ENCODE results near the gene CCNA2. TPM values are rescaled to one million over a fixed set of nuclear protein-coding genes. Genes with fewer than 3 reads are reported as not detected.
A peak's percentile ranks its signal among the peaks of the same experiment; 100 is the strongest.

Gene CCNA2
- total RNA-seq, 2 experiments from 2014 or later, result 149 to 162 TPM

DNA sequence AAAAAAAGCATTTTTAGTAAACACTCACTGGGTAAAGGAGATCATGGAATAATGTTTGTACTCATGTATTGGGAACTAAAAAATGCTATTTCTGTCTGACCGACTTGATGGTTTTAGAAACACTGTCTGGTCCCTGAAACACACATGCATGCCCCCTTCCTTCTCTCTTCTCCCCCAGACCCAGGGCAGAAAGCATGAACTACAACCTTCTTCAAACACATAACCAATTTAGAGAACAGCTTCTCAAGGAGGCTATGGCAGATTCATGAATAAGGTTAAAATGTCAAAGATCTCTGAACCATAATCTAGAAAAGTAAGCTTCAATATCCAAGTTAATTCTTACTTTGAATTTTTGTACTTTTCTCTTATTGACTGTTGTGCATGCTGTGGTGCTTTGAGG lies 6.0 kb downstream of the CCNA2 start:
- Histone ChIP-seq H3K27ac (ENCODE audit: low read depth, low read length, poor library complexity, severe bottlenecking) (no peak overlapping the region), H3K79me2 (ENCODE audit: insufficient read depth, low read depth, low read length) (peaks cover 91% of the 10 kb centered on the region), H3K9me3 (ENCODE audit: low read length) (no peaks in the 10 kb centered on the region), H2AFZ (ENCODE audit: low read length) (no peak overlapping the region), H3K4me1 (ENCODE audit: insufficient read depth, low read length, poor library complexity, severe bottlenecking) (peaks cover 55% of the 10 kb centered on the region), H3K4me3 (ENCODE audit: low read depth, low read length, poor library complexity, severe bottlenecking) (no peak overlapping the region), H3K36me3 (ENCODE audit: insufficient read depth, low read length) (peaks cover 99% of the 10 kb centered on the region), H4K20me1 (ENCODE audit: insufficient read depth, low read length) (peaks cover 63% of the 10 kb centered on the region), H3K4me2 (ENCODE audit: low read length) (0 out of 2 replicates have a peak overlapping the region, but pooled peaks have one; percentile 9), H3K9me2 (ENCODE audit: insufficient read depth, low read length) (no peaks in the 10 kb centered on the region)
- TF ChIP-seq, protein P1, sequence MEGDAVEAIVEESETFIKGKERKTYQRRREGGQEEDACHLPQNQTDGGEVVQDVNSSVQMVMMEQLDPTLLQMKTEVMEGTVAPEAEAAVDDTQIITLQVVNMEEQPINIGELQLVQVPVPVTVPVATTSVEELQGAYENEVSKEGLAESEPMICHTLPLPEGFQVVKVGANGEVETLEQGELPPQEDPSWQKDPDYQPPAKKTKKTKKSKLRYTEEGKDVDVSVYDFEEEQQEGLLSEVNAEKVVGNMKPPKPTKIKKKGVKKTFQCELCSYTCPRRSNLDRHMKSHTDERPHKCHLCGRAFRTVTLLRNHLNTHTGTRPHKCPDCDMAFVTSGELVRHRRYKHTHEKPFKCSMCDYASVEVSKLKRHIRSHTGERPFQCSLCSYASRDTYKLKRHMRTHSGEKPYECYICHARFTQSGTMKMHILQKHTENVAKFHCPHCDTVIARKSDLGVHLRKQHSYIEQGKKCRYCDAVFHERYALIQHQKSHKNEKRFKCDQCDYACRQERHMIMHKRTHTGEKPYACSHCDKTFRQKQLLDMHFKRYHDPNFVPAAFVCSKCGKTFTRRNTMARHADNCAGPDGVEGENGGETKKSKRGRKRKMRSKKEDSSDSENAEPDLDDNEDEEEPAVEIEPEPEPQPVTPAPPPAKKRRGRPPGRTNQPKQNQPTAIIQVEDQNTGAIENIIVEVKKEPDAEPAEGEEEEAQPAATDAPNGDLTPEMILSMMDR (conservative IDR thresholded peaks at IDR 0.05; ENCODE audit: low read length), result no peak
- no peak for TF ChIP-seq EZH2phosphoT487 (IDR thresholded peaks at IDR 0.05; ENCODE audit: borderline replicate concordance, low read depth, low read length)
- no peak for DNase-seq (ENCODE audit: low spot score)
- CTCF ChIA-PET (ENCODE audit: unreplicated experiment), result no interaction called here
- POLR2A ChIA-PET, result interaction anchor here (0.9 kb wide), 1 partner anchor 16 kb away, joined by 3 read pairs; the partner anchor contains the start of gene EXOSC9
- intact Hi-C loops (cut with micrococcal nuclease; ENCODE audit: unreplicated experiment), result no loop called here
- no TSS peak for BruUV-seq (replicated peaks)

DNA sequence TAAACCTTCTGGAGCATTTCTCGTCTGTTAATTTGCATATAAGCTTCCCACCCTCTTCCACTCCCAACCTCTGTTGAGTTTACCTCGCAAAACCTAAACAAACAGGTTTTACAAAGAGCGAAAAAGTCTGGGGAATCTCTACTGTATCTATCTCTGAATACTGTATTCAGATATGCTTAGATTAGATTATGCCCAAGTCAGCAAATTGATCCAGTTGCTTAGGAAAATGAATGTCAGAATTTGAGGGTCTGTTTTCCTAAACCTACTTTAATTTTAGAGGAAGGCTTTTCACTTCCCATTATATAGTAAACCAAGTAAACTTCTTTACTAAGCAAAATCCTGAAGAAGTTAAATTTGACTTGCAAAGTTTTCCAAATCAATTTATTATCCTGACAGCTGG lies 6.7 kb downstream of the CCNA2 start:
- peaks cover 56% of the 10 kb centered on the region for H4K20me1 ChIP-seq (ENCODE audit: insufficient read depth, low read length)
- no peak overlapping the region for H3K27ac ChIP-seq (ENCODE audit: low read depth, low read length, poor library complexity, severe bottlenecking)
- no peak for DNase-seq (ENCODE audit: low spot score)
- intact Hi-C loops (cut with micrococcal nuclease; ENCODE audit: unreplicated experiment), result no loop called here
- ChIA-PET CTCF (ENCODE audit: unreplicated experiment) (no interaction called here), POLR2A (interaction anchor here (0.6 to 3.9 kb wide), 3 partner anchors 7 to 1566 kb away, joined by 3 to 16 read pairs (median 8); partner anchors contain the start of genes CCNA2 and EXOSC9)
- no peak overlapping the region for H2AFZ ChIP-seq (ENCODE audit: low read length)
- peaks cover 84% of the 10 kb centered on the region for H3K79me2 ChIP-seq (ENCODE audit: insufficient read depth, low read depth, low read length)
- no peaks in the 10 kb centered on the region for H3K9me3 ChIP-seq (ENCODE audit: low read length)
- peaks cover 51% of the 10 kb centered on the region for H3K4me1 ChIP-seq (ENCODE audit: insufficient read depth, low read length, poor library complexity, severe bottlenecking)
- TF ChIP-seq, protein P1 (conservative IDR thresholded peaks at IDR 0.05; ENCODE audit: low read length), result no peak
- TF ChIP-seq EZH2phosphoT487 (IDR thresholded peaks at IDR 0.05; ENCODE audit: borderline replicate concordance, low read depth, low read length), result no peak
- H3K4me3 ChIP-seq (ENCODE audit: low read depth, low read length, poor library complexity, severe bottlenecking), result no peak overlapping the region
- H3K36me3 ChIP-seq (ENCODE audit: insufficient read depth, low read length), result peaks cover 99% of the 10 kb centered on the region
- BruUV-seq (replicated peaks), result TSS peak; percentile 10
- H3K4me2 ChIP-seq (ENCODE audit: low read length), result no peak overlapping the region
- no peaks in the 10 kb centered on the region for H3K9me2 ChIP-seq (ENCODE audit: insufficient read depth, low read length)

DNA sequence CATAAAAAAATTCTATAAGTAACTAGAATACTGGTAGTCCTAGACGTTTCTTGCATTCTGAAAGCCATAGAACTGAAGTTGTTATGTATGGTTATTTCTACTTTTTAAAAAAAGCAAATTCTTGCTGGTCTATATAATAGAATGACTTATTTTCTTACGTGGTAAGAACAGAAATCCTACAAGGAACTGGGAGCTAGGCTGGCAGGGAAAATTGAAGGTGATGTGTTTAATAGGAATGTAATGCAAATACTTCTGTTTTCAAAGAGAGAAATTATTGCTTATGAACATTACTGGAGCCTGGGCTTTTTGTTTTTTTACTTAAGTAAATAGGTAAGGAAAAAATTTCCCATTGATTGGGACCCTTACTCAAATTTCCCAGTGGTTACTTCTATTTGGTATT lies 8.9 kb downstream of the CCNA2 start:
- no TSS peak for BruUV-seq (replicated peaks)
- Histone ChIP-seq H3K36me3 (ENCODE audit: insufficient read depth, low read length) (peaks cover 96% of the 10 kb centered on the region), H3K4me3 (ENCODE audit: low read depth, low read length, poor library complexity, severe bottlenecking) (no peak overlapping the region), H4K20me1 (ENCODE audit: insufficient read depth, low read length) (peaks cover 38% of the 10 kb centered on the region), H3K4me2 (ENCODE audit: low read length) (no peak overlapping the region), H3K4me1 (ENCODE audit: insufficient read depth, low read length, poor library complexity, severe bottlenecking) (peaks cover 30% of the 10 kb centered on the region), H2AFZ (ENCODE audit: low read length) (no peak overlapping the region), H3K79me2 (ENCODE audit: insufficient read depth, low read depth, low read length) (peaks cover 63% of the 10 kb centered on the region), H3K9me3 (ENCODE audit: low read length) (no peaks in the 10 kb centered on the region), H3K9me2 (ENCODE audit: insufficient read depth, low read length) (no peaks in the 10 kb centered on the region), H3K27ac (ENCODE audit: low read depth, low read length, poor library complexity, severe bottlenecking) (no peak overlapping the region)
- DNase-seq (ENCODE audit: low spot score), result no peak
- CTCF ChIA-PET (ENCODE audit: unreplicated experiment), result no interaction called here
- POLR2A ChIA-PET, result interaction anchor here (0.6 to 3.9 kb wide), 2 partner anchors 9 to 10 kb away, joined by 3 to 16 read pairs; partner anchors contain the start of gene CCNA2
- TF ChIP-seq, protein P1 (conservative IDR thresholded peaks at IDR 0.05; ENCODE audit: low read length), result no peak
- TF ChIP-seq EZH2phosphoT487 (IDR thresholded peaks at IDR 0.05; ENCODE audit: borderline replicate concordance, low read depth, low read length), result no peak
- intact Hi-C loops (cut with micrococcal nuclease; ENCODE audit: unreplicated experiment), result no loop called here

Data from OCI-LY7 (cell line).